Mesenchymal stem cell (in vitro differentiated cells and primary cell): ENCODE measurements around the gene KCND3.
A peak's percentile ranks its signal among the peaks of the same experiment; 100 is the strongest.

Source experiments
- DNase-seq: peaks from one replicate; pipeline ENCODE4 v3.0.0-alpha.2; 2013
- H2AFZ ChIP-seq: one replicate; pipeline ENCODE4 v1.6.1; 2013; ENCODE audit warnings: low read depth, mild to moderate bottlenecking, control low read depth, inconsistent platforms, low read length, moderate library complexity
- H2AK5ac ChIP-seq: 2 replicates; pipeline ENCODE4 v1.6.1; 2013; ENCODE audit warnings: low read length, moderate library complexity, mild to moderate bottlenecking, inconsistent platforms; ENCODE audit not compliant: severe bottlenecking
- H2BK120ac ChIP-seq: one replicate; pipeline ENCODE4 v1.6.1; 2013; ENCODE audit warnings: low read depth, mild to moderate bottlenecking, inconsistent platforms, low read length, moderate library complexity
- H2BK12ac ChIP-seq, 2 experiments: one replicate each; pipeline ENCODE4 v1.6.1; 2013; ENCODE audit warnings: inconsistent platforms in 2 of 2, low read length in 2 of 2, mild to moderate bottlenecking in 2 of 2, moderate library complexity in 2 of 2, control low read depth in 1 of 2
- H2BK15ac ChIP-seq: one replicate; pipeline ENCODE4 v1.6.1; 2013; ENCODE audit warnings: mild to moderate bottlenecking, low read depth, inconsistent platforms; ENCODE audit not compliant: poor library complexity, severe bottlenecking
- H2BK5ac ChIP-seq: 2 replicates; pipeline ENCODE4 v1.6.1; 2013; ENCODE audit warnings: low read depth, mild to moderate bottlenecking, low read length, control low read depth, inconsistent platforms; ENCODE audit not compliant: poor library complexity, severe bottlenecking
- H3K14ac ChIP-seq, 2 experiments: one replicate each; pipeline ENCODE4 v1.6.1; 2013; ENCODE audit warnings: inconsistent platforms in 2 of 2, low read length in 2 of 2, control low read depth in 1 of 2, mild to moderate bottlenecking in 1 of 2, moderate library complexity in 1 of 2
- H3K18ac ChIP-seq, 2 experiments: one replicate each; pipeline ENCODE4 v1.6.1; 2013; ENCODE audit warnings: inconsistent platforms in 2 of 2, low read length in 2 of 2, control low read depth in 1 of 2, low read depth in 1 of 2, mild to moderate bottlenecking in 1 of 2
- H3K23ac ChIP-seq, 2 experiments: one replicate each; pipeline ENCODE4 v1.6.1; 2013; ENCODE audit warnings: inconsistent platforms in 2 of 2, low read length in 2 of 2, mild to moderate bottlenecking in 2 of 2, moderate library complexity in 2 of 2, control low read depth in 1 of 2
- H3K27ac ChIP-seq: 2 replicates; pipeline ENCODE4 v1.5.1; 2013; ENCODE audit warnings: mild to moderate bottlenecking, moderate library complexity, low read length, control low read depth, inconsistent platforms; ENCODE audit not compliant: poor library complexity, severe bottlenecking
- H3K27me3 ChIP-seq, 2 experiments: 2 replicates each; pipeline versions ENCODE4 v1.6.1 to v1.7.0; 2013; ENCODE audit warnings: low read length in 2 of 2, mild to moderate bottlenecking in 2 of 2, moderate library complexity in 2 of 2, control low read depth in 1 of 2, inconsistent platforms in 1 of 2; ENCODE audit not compliant: control insufficient read depth in 1 of 2, insufficient read depth in 1 of 2
- H3K36me3 ChIP-seq, 2 experiments: 2 replicates each; pipeline versions ENCODE4 v1.6.1 to v1.7.0; 2013; ENCODE audit warnings: low read length in 2 of 2, control low read depth in 1 of 2, inconsistent platforms in 1 of 2, low read depth in 1 of 2, mild to moderate bottlenecking in 1 of 2; ENCODE audit not compliant: insufficient read depth in 2 of 2, control insufficient read depth in 1 of 2
- H3K4ac ChIP-seq, 2 experiments: one replicate each; pipeline ENCODE4 v1.6.1; 2013; ENCODE audit warnings: inconsistent platforms in 2 of 2, low read length in 2 of 2, mild to moderate bottlenecking in 2 of 2, moderate library complexity in 2 of 2, control low read depth in 1 of 2, low read depth in 1 of 2
- H3K4me1 ChIP-seq: 2 replicates; pipeline ENCODE4 v1.6.1; 2013; ENCODE audit warnings: low read depth, low read length, control low read depth; ENCODE audit not compliant: control insufficient read depth, insufficient read depth
- H3K4me2 ChIP-seq: 2 replicates; pipeline ENCODE4 v1.6.1; 2013; ENCODE audit warnings: low read length, mild to moderate bottlenecking, inconsistent platforms; ENCODE audit not compliant: poor library complexity, severe bottlenecking
- H3K4me3 ChIP-seq, 2 experiments: 2 replicates each; pipeline versions ENCODE4 v1.5.1 to v1.7.0; 2013; ENCODE audit warnings: low read length in 2 of 2, mild to moderate bottlenecking in 2 of 2, control low read depth in 1 of 2, low read depth in 1 of 2; ENCODE audit not compliant: insufficient read depth in 1 of 2
- H3K79me1 ChIP-seq: replicated peaks from 2 replicates; pipeline ENCODE4 v1.6.1; 2013; ENCODE audit warnings: mild to moderate bottlenecking, control low read depth, low read length, inconsistent platforms; ENCODE audit not compliant: poor library complexity, severe bottlenecking
- H3K9ac ChIP-seq: 2 replicates; pipeline ENCODE4 v1.7.0; 2013; ENCODE audit warnings: mild to moderate bottlenecking, low read length, moderate library complexity
- H3K9me3 ChIP-seq: 2 replicates; pipeline ENCODE4 v1.7.0; 2013; ENCODE audit warnings: mild to moderate bottlenecking, low read length; ENCODE audit not compliant: control insufficient read depth
- H4K8ac ChIP-seq: one replicate; pipeline ENCODE4 v1.6.1; 2013; ENCODE audit warnings: inconsistent platforms, mild to moderate bottlenecking, low read length, moderate library complexity
- H4K91ac ChIP-seq: one replicate; pipeline ENCODE4 v1.6.1; 2013; ENCODE audit warnings: mild to moderate bottlenecking, low read length, inconsistent platforms
- WGBS: methylation state at CpG from one replicate; pipeline ENCODE4 v1.1.7; 2013; ENCODE audit warnings: mixed read lengths; 5-methylcytosine and 5-hydroxymethylcytosine counted together

The KCND3 gene

GRCh38 chr1:111756124-111756513, 233.3 kb downstream of the KCND3 start:
- peak overlapping the region; percentile 90 for H3K27ac ChIP-seq
- peaks cover 3% of the 10 kb centered on the region for H3K4me1 ChIP-seq
- peak overlapping the region; percentile 89 to 96 for H3K4me3 ChIP-seq
- H3K4me2 ChIP-seq, result peak overlapping the region; percentile 83
- H3K14ac ChIP-seq, result peak overlapping the region in 1 of 2 experiments; percentile 90
- H3K9ac ChIP-seq, result peak overlapping the region; percentile 93
- H3K36me3 ChIP-seq, result peaks cover 6 to 24% of the 10 kb centered on the region in 2 experiments
- no peaks in the 10 kb centered on the region for H3K9me3 ChIP-seq
- peaks cover 9% of the 10 kb centered on the region for H3K79me1 ChIP-seq
- H2BK15ac ChIP-seq, result peak overlapping the region; percentile 97
- under 1% methylated on average over 35 of the region's 35 CpGs for WGBS
- H2BK120ac ChIP-seq, result no peak overlapping the region
- peak overlapping the region; percentile 89 for H4K8ac ChIP-seq
- peak overlapping the region; percentile 15 for H4K91ac ChIP-seq
- peak overlapping the region; percentile 97 for H2AFZ ChIP-seq
- peak overlapping the region in 1 of 2 experiments; percentile 90 for H3K23ac ChIP-seq
- H3K27me3 ChIP-seq, result no peaks in the 10 kb centered on the region
- no peak for DNase-seq
- H3K18ac ChIP-seq, result peak overlapping the region; percentile 94 to 98
- H3K4ac ChIP-seq, result peak overlapping the region; percentile 36 to 89
- H2BK5ac ChIP-seq, result no peak overlapping the region
- no peak overlapping the region for H2AK5ac ChIP-seq
- no peak overlapping the region for H2BK12ac ChIP-seq

GRCh38 chr1:111755331-111756123, 233.9 kb downstream of the KCND3 start, which contains the start of gene DDX20:
TSS of gene DDX20 (plus strand) at chr1:111755901. CDS start at chr1:111755925, 24 bp downstream.
- peak within 1 kb of the TSS; percentile 89 for H4K8ac ChIP-seq
- H3K27me3 ChIP-seq, result no peaks in the 10 kb centered on the region
- WGBS, result 1% methylated on average over 67 of the region's 67 CpGs
- peak within 1 kb of the TSS; percentile 35 for H2BK120ac ChIP-seq
- H2BK5ac ChIP-seq, result no peak within 1 kb of the TSS
- H3K14ac ChIP-seq, result peak within 1 kb of the TSS in 1 of 2 experiments; percentile 90
- no peak within 1 kb of the TSS for H2AK5ac ChIP-seq
- H2AFZ ChIP-seq, result peak within 1 kb of the TSS; percentile 97
- H3K23ac ChIP-seq, result peak within 1 kb of the TSS in 1 of 2 experiments; percentile 90
- peak within 1 kb of the TSS; percentile 89 to 96 for H3K4me3 ChIP-seq
- peaks cover 6 to 19% of the 10 kb centered on the region in 2 experiments for H3K36me3 ChIP-seq
- DNase-seq, result peak; percentile 99
- H4K91ac ChIP-seq, result peak within 1 kb of the TSS; percentile 95
- peak within 1 kb of the TSS; percentile 90 for H3K27ac ChIP-seq
- peak within 1 kb of the TSS; percentile 83 for H3K4me2 ChIP-seq
- H3K18ac ChIP-seq, result peak within 1 kb of the TSS; percentile 94 to 98
- peak within 1 kb of the TSS; percentile 97 for H2BK15ac ChIP-seq
- peak within 1 kb of the TSS; percentile 36 to 89 for H3K4ac ChIP-seq
- peaks cover 3% of the 10 kb centered on the region for H3K4me1 ChIP-seq
- no peaks in the 10 kb centered on the region for H3K9me3 ChIP-seq
- peak within 1 kb of the TSS; percentile 93 for H3K9ac ChIP-seq
- H2BK12ac ChIP-seq, result peak within 1 kb of the TSS in 1 of 2 experiments; percentile 34
- H3K79me1 ChIP-seq, result peaks cover 9% of the 10 kb centered on the region

GRCh38 chr1:111754984-111755330, 234.5 kb downstream of the KCND3 start:
- H3K27me3 ChIP-seq, result no peaks in the 10 kb centered on the region
- peak overlapping the region; percentile 95 for H4K91ac ChIP-seq
- peak overlapping the region; percentile 64 to 73 for H3K18ac ChIP-seq
- H3K27ac ChIP-seq, result peak overlapping the region; percentile 62
- under 1% methylated on average over 12 of the region's 12 CpGs for WGBS
- H3K36me3 ChIP-seq, result peaks cover 6 to 13% of the 10 kb centered on the region in 2 experiments
- H3K4me1 ChIP-seq, result peaks cover 3% of the 10 kb centered on the region
- DNase-seq, result peak; percentile 77
- H3K4me2 ChIP-seq, result peak overlapping the region; percentile 70
- no peak overlapping the region for H3K14ac ChIP-seq
- peak overlapping the region; percentile 71 for H4K8ac ChIP-seq
- H2BK120ac ChIP-seq, result peak overlapping the region; percentile 35
- H2BK15ac ChIP-seq, result peak overlapping the region; percentile 9
- peaks cover 7% of the 10 kb centered on the region for H3K79me1 ChIP-seq
- no peak overlapping the region for H2BK5ac ChIP-seq
- H3K4me3 ChIP-seq, result peak overlapping the region; percentile 66 to 89
- H3K9me3 ChIP-seq, result no peaks in the 10 kb centered on the region
- H3K23ac ChIP-seq, result no peak overlapping the region
- peak overlapping the region; percentile 93 for H3K9ac ChIP-seq
- H2BK12ac ChIP-seq, result no peak overlapping the region
- peak overlapping the region; percentile 3 to 26 for H3K4ac ChIP-seq
- no peak overlapping the region for H2AK5ac ChIP-seq
- H2AFZ ChIP-seq, result peak overlapping the region; percentile 16

- WGBS, result no CpG with 5 or more reads among the region's 2 CpGs
Measured at GRCh38 chr1:111751906-111752575, 237.4 kb downstream of the KCND3 start.

More at GRCh38 chr1:111751906-111752575, 237.4 kb downstream of the KCND3 start:
- Histone ChIP-seq H3K27ac (no peak overlapping the region), H2AK5ac (no peak overlapping the region), H3K23ac (no peak overlapping the region), H4K8ac (no peak overlapping the region), H4K91ac (no peak overlapping the region), H3K18ac (no peak overlapping the region), H3K4me3 (no peak overlapping the region), H3K79me1 (peaks cover 4% of the 10 kb centered on the region), H3K4me1 (peaks cover 2% of the 10 kb centered on the region), H2BK15ac (no peak overlapping the region), H3K9ac (no peak overlapping the region), H3K27me3 (no peaks in the 10 kb centered on the region), H2BK12ac (no peak overlapping the region), H3K9me3 (no peaks in the 10 kb centered on the region), H3K36me3 (peaks cover 0 to 3% of the 10 kb centered on the region in 2 experiments), H3K4ac (no peak overlapping the region), H3K4me2 (no peak overlapping the region), H2BK5ac (no peak overlapping the region), H2BK120ac (no peak overlapping the region), H3K14ac (no peak overlapping the region), H2AFZ (no peak overlapping the region)
- DNase-seq, result no peak
